ENCODE results near the gene SOX10. TPM values are rescaled to one million over a fixed set of nuclear protein-coding genes. Genes with fewer than 3 reads are reported as not detected.

Gene SOX10
- total and polyA plus RNA-seq, 2 of the 4 experiments (the other 2 are of a cell fraction): not detected

DNA sequence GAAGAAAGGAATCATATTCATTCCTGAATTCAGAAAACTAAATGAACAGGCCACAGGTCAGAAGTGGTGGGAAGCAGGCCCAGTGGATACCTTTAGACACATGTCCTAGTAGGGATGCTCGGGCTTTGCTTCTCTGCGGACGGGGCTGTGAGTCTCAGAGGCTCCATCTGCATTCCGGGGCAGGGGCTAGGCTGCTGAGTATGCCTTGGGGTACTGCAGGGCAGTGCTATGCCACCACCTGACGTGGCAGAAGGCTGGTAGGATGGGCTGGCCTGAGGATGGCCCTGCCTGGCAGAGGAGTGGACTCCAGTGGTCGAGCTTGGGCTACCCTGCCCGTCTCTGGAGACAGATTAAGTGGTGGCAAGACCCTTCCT, 40.5 kb downstream of the SOX10 start:
- CTCF ChIA-PET: no interaction called here
- Histone ChIP-seq H3K4me3 (ENCODE audit: insufficient read depth, low read depth, low read length) (no peak overlapping the region), H2BK20ac (ENCODE audit: low read depth, low read length) (no peak overlapping the region), H4K20me1 (ENCODE audit: insufficient read depth, low read length) (no peaks in the 10 kb centered on the region), H3K4me1 (ENCODE audit: control insufficient read depth, insufficient read depth, low read length) (no peaks in the 10 kb centered on the region), H4K5ac (ENCODE audit: low read depth, low read length) (no peak overlapping the region), H2BK5ac (ENCODE audit: low read depth, low read length, poor library complexity, severe bottlenecking) (no peak overlapping the region), H3K4me2 (ENCODE audit: low read depth, low read length) (no peak overlapping the region), H3K9me3 (ENCODE audit: control insufficient read depth, insufficient read depth, low read length) (no peaks in the 10 kb centered on the region), H3K4ac (ENCODE audit: low read depth, low read length) (no peak overlapping the region), H3K9me1 (ENCODE audit: insufficient read depth, low read length) (0 out of 2 replicates have a peak, but pooled peaks cover 7% of the 10 kb centered on the region), H3K23ac (ENCODE audit: low read depth, low read length) (no peak overlapping the region), H4K8ac (ENCODE audit: low read depth in 2 of 2, low read length in 2 of 2) (no peak overlapping the region), H2AK9ac (replicated peaks; ENCODE audit: low read depth, low read length, poor library complexity) (peak overlapping the region; percentile 23), H3K18ac (ENCODE audit: low read depth, low read length) (no peak overlapping the region), H3K36me3 (ENCODE audit: control insufficient read depth, insufficient read depth, low read length) (peaks cover 33% of the 10 kb centered on the region), H2AK5ac (ENCODE audit: low read depth, low read length) (no peak overlapping the region), H2AFZ (replicated peaks; ENCODE audit: low read length, poor library complexity) (no peak overlapping the region), H2BK15ac (ENCODE audit: low read depth, low read length) (no peak overlapping the region), H3K9ac (ENCODE audit: low read depth, low read length) (no peak overlapping the region), H3K27ac (ENCODE audit: insufficient read depth, low read length) (no peak overlapping the region), H2BK120ac (ENCODE audit: low read depth, low read length) (no peak overlapping the region), H3K27me3 (ENCODE audit: control insufficient read depth, insufficient read depth, low read length) (no peaks in the 10 kb centered on the region), H4K91ac (ENCODE audit: insufficient read depth, low read depth, low read length) (no peak overlapping the region), H3K56ac (ENCODE audit: extremely low read depth, insufficient read depth, low read length) (no peak overlapping the region), H3K79me1 (ENCODE audit: low read depth in 1 of 2, low read length in 2 of 2) (peaks cover 0 to 6% of the 10 kb centered on the region in 2 experiments; a peak in 1 of 4 replicates), H3K14ac (replicated peaks; ENCODE audit: low read depth, low read length) (no peak overlapping the region)
- TF ChIP-seq MAFK (IDR thresholded peaks at IDR 0.05; ENCODE audit: low read depth, low read length) (no peak), MXI1 (IDR thresholded peaks at IDR 0.05; ENCODE audit: borderline replicate concordance, low read depth, low read length) (no peak), MAZ (IDR thresholded peaks at IDR 0.05; ENCODE audit: borderline replicate concordance, low read depth, low read length) (no peak), SMC3 (IDR thresholded peaks at IDR 0.05; ENCODE audit: low read depth, low read length) (no peak), RAD21 (IDR thresholded peaks at IDR 0.05; ENCODE audit: low read length) (no peak), CHD1 (IDR thresholded peaks at IDR 0.05; ENCODE audit: low read depth, low read length) (no peak), BHLHE40 (IDR thresholded peaks at IDR 0.05; ENCODE audit: low read depth, low read length) (no peak), POLR2A (IDR thresholded peaks at IDR 0.05; ENCODE audit: low read depth, low read length) (no peak), FOS (IDR thresholded peaks at IDR 0.05; ENCODE audit: low read depth, low read length) (no peak), CEBPB (IDR thresholded peaks at IDR 0.05; ENCODE audit: low read depth, low read length) (no peak), RCOR1 (IDR thresholded peaks at IDR 0.05; ENCODE audit: insufficient replicate concordance, low read length) (no peak), NFE2L2 (IDR thresholded peaks at IDR 0.05; ENCODE audit: low read depth, low read length) (no peak), RFX5 (IDR thresholded peaks at IDR 0.05; ENCODE audit: low read depth, low read length) (no peak), USF2 (IDR thresholded peaks at IDR 0.05; ENCODE audit: low read depth, low read length) (no peak)
- TF ChIP-seq, protein P1, sequence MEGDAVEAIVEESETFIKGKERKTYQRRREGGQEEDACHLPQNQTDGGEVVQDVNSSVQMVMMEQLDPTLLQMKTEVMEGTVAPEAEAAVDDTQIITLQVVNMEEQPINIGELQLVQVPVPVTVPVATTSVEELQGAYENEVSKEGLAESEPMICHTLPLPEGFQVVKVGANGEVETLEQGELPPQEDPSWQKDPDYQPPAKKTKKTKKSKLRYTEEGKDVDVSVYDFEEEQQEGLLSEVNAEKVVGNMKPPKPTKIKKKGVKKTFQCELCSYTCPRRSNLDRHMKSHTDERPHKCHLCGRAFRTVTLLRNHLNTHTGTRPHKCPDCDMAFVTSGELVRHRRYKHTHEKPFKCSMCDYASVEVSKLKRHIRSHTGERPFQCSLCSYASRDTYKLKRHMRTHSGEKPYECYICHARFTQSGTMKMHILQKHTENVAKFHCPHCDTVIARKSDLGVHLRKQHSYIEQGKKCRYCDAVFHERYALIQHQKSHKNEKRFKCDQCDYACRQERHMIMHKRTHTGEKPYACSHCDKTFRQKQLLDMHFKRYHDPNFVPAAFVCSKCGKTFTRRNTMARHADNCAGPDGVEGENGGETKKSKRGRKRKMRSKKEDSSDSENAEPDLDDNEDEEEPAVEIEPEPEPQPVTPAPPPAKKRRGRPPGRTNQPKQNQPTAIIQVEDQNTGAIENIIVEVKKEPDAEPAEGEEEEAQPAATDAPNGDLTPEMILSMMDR (conservative IDR thresholded peaks at IDR 0.05; ENCODE audit: low read depth, low read length): no peak
- TF ChIP-seq, protein P2, sequence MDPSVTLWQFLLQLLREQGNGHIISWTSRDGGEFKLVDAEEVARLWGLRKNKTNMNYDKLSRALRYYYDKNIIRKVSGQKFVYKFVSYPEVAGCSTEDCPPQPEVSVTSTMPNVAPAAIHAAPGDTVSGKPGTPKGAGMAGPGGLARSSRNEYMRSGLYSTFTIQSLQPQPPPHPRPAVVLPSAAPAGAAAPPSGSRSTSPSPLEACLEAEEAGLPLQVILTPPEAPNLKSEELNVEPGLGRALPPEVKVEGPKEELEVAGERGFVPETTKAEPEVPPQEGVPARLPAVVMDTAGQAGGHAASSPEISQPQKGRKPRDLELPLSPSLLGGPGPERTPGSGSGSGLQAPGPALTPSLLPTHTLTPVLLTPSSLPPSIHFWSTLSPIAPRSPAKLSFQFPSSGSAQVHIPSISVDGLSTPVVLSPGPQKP (IDR thresholded peaks at IDR 0.05; ENCODE audit: borderline replicate concordance, low read depth, low read length): no peak
- no peak for DNase-seq
- 97% methylated on average over 4 of the region's 7 CpGs; no CpG with 5 or more reads in 1 of the 2 experiments for WGBS, 2 experiments (ENCODE audit: extremely low coverage in 2 of 2, insufficient read length in 1 of 2)
- intact Hi-C loops (cut with micrococcal nuclease) (no loop called here), in situ Hi-C loops (cut with MboI; ENCODE audit: low sequenced_read_pairs) (no loop called here), dilution Hi-C loops (cut with HindIII; ENCODE audit: low sequenced_read_pairs, unreplicated experiment) (no loop called here)
- BruUV-seq (replicated peaks): no TSS peak
- POLR2A ChIA-PET (ENCODE audit: unreplicated experiment): no interaction called here
- no peak for ATAC-seq (ENCODE audit: low read depth)
